OCI-LY7 (cell line): Measurements from ENCODE around the gene TRPM3.

Source experiments
- EZH2phosphoT487 ChIP-seq: fragments of 200-600 bp; sonication (generic); IDR thresholded peaks from 2 replicates; pipeline ENCODE4 v1.6.1; 2018; ENCODE audit warnings: low read depth, borderline replicate concordance, mild to moderate bottlenecking, mixed run types, antibody characterized with exemption, low read length, moderate library complexity, mixed read lengths
- TF ChIP-seq, protein P1 (sequence below): fragments of 200-600 bp; sonication (generic); conservative IDR thresholded peaks from 2 replicates; pipeline ENCODE4 v1.5.1; 2014; ENCODE audit warnings: mild to moderate bottlenecking, antibody characterized with exemption, low read length, moderate library complexity, mixed read lengths

DNA sequence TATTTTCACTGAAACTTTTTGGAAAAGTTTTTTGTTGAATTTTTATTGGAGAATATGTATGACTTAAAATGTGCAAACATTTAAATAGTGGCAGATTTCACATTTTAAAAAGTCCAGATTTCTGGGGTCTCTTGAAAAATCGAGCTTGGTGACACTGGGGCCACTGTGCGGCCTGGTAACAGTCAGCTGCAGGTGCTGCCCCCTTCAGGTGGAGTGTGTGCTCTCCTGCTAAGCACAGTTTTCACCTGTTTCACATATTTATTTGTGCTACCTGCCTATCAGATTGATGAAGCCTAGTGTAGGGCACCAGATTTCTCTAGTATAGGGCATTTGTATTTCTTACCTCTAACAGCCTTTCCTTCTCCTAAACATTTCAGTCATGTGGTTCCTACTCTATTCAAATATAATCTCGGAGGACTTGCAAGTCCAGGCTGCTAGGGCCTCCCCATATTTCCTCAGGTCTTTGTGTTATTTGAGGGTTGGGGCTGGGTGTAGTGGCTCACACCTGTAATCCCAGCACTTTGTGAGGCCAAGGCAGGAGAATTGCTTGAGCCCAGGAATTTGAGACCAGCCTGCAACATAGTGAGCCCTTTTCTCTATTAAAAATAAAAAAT lies 611.2 kb downstream of the TRPM3 start:
- TF ChIP-seq, protein P1, sequence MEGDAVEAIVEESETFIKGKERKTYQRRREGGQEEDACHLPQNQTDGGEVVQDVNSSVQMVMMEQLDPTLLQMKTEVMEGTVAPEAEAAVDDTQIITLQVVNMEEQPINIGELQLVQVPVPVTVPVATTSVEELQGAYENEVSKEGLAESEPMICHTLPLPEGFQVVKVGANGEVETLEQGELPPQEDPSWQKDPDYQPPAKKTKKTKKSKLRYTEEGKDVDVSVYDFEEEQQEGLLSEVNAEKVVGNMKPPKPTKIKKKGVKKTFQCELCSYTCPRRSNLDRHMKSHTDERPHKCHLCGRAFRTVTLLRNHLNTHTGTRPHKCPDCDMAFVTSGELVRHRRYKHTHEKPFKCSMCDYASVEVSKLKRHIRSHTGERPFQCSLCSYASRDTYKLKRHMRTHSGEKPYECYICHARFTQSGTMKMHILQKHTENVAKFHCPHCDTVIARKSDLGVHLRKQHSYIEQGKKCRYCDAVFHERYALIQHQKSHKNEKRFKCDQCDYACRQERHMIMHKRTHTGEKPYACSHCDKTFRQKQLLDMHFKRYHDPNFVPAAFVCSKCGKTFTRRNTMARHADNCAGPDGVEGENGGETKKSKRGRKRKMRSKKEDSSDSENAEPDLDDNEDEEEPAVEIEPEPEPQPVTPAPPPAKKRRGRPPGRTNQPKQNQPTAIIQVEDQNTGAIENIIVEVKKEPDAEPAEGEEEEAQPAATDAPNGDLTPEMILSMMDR: peak; percentile 75
- TF ChIP-seq EZH2phosphoT487: no peak
